Glomerular endothelial cell (primary cell): ENCODE data around the gene ARHGEF17. TPM values are rescaled to one million over a fixed set of nuclear protein-coding genes. Genes with fewer than 3 reads are reported as not detected.

Experiments
- DNase-seq: peaks from one replicate; pipeline ENCODE4 v3.0.0-alpha.2; 2011; ENCODE audit warnings: low read depth, low spot score; ENCODE audit errors: extremely low read depth
- total RNA-seq: library from RNA; depleted of rRNA; stranded (reverse); fragments of >200 nt; gene quantifications from 2 replicates; pipeline ENCODE4 v1.2.3, GENCODE V29; 2015

ARHGEF17 gene
- total RNA-seq, 1 donor from 2014 or later: 98.5 TPM

DNA sequence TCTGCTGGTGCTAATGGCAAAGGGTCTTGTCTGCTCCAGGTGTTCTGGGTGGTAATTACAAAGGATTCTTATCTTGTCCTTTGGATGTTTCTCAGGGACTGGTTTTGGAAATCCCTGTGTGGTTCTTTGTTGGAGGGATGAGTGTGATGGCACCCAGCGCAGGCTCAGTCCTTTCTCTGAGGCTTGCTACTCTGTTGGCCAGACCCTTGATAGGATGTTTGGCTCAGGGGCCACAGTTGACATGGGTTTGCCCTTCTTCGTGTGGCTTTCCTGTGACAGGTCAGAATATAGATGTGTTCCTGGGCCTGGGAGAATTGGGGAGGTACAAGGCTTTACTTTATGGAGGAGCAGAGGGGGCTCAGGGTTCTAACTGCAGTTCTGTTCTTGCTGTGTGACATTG, 4.0 kb downstream of the ARHGEF17 start:
- DNase-seq: no peak

GRCh38 chr11:73312851-73313327, 4.8 kb downstream of the ARHGEF17 start:
- DNase-seq: no peak

DNA sequence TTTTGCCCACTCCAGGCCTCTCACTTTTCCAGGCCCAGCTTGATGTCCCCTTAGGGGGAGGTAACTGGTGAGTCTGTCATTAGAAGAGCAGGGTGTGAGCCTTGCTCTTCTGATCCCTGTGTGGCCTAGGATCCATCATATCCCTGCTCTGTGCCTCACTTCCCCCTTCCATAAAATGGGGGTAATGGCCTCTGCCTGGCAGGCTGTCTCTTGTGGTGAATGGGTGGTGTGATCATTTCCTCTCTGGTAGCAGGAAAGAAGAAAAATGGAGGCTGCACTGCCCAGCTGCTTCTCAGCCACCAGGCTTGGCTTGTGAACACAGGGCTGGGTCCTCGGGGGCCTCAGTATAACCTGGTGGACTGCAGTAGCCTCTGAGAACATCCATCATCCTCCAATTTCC, 5.6 kb downstream of the ARHGEF17 start:
- no peak for DNase-seq

- DNase-seq: no peak
These were observed 6.3 kb downstream of the ARHGEF17 start for GRCh38 chr11:73314117-73314961.

- DNase-seq: no peak
These were observed 7.4 kb downstream of the ARHGEF17 start for GRCh38 chr11:73315293-73316020.

DNA sequence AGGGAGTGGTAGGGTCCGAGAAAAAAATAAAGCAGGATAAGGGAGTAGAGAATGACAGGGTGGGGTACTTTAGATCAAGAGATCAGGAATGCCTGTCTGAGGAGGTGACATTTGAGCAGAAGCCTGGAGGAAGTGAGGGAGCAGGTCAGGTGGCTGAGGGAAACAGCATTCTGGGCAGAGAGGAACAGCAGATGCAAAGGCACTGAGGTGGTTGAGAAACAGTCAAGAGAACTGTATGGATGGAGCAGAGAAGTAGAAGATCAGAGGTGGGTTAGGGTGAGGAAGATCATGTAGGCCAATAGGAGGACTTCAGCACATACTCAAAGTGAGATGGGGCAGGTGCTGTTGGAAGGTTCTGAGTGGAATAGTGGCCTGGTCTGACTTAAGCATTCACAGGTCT, 8.3 kb downstream of the ARHGEF17 start:
- no peak for DNase-seq

DNA sequence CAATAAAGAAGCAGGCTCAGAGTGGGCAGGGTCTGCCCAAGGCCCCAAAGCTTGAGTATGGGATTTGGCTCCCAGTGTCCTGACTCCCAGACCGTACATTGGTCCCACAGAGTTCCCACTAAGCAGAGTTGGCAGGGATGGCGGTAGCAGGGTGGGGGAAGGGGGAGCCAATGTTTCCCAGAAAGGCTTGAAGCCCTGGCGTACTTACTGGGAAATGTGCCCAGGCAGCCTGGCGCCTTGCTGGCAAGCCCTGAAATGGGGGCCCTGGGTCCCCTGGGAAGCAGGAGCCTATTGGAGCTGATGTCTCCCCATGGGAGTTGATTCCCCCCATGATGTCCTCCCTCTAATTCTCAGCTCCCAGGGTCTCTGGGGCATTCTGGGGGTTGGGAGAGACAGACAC, 9.3 kb downstream of the ARHGEF17 start:
- no peak for DNase-seq

GRCh38 chr11:73317803-73318202, 9.7 kb downstream of the ARHGEF17 start:
- DNase-seq: no peak

- DNase-seq: no peak
These were observed 10.5 kb downstream of the ARHGEF17 start for GRCh38 chr11:73318501-73319011.

DNA sequence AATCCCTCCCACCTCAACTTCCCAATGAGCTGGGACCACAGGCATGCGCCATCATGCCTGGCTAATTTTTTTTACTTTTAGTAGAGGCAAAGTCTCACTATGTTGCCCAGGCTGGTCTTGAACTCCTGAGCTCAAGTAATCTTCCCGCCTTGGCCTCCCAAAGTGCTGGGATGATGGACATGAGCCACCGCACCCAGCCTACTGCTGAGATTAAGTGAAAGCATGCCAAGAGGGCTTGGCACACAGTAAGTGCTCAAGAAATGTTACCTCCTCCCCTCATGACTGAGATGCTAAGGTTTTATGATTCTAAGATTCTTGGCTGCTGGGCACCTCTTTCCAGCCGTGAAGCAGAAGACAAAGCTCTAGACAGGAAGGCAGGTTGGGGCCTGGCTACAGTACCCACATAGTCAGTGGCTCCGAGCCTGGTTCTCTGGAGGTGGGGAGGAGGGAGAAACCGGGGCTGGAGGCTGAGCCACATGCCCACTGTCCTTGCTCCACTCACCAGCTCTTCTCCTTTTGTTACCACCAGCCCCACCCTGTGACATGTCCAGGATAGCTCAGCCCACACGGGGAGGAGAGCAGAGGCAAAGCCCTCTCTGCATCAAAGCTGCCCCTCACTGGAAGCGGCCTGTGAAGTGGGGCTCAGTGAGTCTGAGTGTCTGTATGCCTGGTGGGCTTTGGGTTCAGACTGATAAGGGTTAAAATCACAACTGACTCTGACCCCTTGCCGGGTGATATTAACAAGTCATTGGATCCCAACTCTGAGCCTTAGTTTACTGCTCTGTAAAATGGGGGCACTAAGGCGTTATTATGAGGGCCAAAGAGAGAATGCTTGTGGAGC, 12.9 kb downstream of the ARHGEF17 start:
- no peak for DNase-seq

DNA sequence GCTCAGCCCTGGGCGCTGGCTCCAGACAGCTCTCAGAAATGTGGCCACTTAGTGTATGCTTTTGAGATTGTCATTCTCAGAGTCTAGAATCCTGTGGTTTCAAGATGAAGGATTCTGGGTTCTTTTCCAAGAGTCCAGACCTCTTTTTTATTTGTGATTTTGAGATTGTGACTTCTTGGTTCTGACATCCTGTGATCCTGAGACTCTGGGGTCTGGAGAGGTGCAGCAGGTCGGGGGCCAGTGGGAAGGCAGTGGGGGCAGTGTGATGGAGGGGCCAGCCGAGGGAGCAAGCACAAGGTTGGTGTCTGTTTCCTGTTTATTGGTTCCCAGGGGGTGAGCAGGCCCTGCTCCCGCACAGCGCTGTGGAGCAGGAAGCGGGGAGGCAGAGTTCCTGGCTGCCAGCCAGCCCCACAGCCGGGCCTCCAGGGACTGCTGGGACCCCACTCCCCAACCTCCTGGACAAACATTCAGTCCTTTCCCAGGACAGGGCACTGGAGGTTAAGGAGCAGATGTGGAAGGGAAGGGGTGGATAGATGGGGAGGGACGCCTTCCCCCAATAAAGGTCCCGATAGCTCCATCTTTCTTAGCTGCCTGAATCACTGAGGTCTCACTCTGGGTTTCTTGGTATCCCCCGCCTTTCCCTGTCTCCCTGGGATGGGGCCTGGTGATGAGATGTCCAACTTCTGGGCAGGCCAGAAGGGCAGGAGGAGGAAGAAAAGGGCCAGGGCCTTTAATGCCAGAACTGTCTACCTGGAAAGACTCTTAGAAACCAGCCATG, 13.7 kb downstream of the ARHGEF17 start:
- no peak for DNase-seq

DNA sequence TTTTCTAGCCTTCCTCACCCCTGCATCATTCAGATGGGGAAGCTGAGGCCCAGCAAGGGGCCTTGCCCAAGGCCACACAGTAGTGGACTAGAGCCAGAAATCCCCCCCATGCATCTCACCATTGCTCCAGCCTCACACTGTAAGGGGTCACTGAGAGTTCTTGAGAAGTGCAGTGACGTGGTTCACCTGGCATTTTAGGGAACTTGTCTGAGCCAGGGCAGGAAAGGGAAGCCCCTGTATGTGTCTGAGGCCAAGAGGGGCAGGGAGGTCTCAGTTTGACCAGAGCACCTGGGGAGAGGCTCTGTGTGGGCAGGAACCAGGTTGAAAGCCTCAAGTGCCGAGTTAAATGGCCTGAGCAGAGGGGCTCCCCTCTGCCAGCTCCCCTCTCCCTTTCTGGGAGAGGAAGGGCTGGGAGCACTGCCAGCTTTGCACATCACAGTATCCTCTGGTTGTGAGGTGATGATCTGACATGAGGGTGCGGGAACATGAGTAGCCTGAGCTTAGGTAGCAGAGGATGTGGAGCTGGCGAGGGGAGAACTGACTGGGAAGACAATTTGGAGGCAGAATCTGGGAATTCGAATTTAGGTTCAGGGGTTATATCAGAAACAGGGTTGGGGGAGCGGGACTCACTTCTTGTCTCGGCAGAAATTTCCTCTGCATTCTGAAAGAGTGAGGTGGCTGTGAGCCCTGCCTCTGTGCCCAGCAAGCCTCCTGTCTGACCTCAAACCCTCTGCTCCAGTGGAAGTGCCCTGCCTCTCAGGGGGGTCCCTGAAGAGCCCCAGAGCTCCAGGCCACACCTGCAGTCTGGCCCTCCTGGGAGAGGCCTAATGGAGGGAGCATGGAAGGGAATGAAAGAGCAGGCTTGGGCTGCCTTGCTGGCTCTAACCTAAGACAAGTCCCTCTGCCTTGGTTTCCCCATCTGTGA, 14.6 kb downstream of the ARHGEF17 start:
- no peak for DNase-seq

DNA sequence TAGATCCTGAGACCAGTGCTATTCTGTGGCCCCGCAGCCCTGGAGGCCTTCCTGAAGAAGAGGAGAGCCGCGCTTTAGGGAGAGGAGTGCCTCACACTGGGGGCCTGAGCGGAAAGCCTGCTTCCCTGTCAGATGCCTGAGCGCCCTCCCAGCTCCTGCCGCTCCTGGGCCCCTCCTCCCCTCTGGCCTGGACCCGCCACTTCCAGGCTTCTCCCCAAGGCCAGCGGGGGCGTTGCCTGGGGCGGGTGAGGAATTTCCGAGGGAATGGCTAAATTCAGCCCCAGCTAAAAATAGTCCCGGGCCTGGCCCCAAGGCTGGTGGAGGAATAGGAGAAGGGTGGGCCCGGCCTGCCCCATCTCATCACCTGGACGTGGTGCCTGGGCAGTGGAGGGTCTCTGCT, 15.4 kb downstream of the ARHGEF17 start:
- DNase-seq: no peak

DNA sequence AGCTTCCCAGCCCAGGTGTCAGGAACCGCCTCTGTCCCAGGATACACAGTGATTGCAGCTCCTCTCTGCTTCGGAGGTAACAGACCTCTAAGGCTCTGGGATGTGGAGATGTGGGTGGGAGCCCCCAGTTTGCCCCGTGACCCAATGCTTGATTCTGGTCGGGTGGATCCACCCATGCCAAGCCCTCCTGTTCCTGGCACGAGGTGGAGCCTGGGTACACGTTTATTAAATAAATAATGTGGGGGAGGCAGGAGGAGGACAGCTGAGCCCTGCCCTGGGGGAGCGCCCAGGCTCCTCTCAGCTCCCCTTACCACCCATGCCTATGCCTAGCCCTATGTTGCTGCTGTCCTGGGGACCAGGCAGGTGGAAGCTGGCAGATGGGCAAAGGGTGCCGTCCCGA, 16.0 kb downstream of the ARHGEF17 start:
- DNase-seq: no peak

GRCh38 chr11:73324665-73325035, 16.6 kb downstream of the ARHGEF17 start:
- DNase-seq: no peak

DNA sequence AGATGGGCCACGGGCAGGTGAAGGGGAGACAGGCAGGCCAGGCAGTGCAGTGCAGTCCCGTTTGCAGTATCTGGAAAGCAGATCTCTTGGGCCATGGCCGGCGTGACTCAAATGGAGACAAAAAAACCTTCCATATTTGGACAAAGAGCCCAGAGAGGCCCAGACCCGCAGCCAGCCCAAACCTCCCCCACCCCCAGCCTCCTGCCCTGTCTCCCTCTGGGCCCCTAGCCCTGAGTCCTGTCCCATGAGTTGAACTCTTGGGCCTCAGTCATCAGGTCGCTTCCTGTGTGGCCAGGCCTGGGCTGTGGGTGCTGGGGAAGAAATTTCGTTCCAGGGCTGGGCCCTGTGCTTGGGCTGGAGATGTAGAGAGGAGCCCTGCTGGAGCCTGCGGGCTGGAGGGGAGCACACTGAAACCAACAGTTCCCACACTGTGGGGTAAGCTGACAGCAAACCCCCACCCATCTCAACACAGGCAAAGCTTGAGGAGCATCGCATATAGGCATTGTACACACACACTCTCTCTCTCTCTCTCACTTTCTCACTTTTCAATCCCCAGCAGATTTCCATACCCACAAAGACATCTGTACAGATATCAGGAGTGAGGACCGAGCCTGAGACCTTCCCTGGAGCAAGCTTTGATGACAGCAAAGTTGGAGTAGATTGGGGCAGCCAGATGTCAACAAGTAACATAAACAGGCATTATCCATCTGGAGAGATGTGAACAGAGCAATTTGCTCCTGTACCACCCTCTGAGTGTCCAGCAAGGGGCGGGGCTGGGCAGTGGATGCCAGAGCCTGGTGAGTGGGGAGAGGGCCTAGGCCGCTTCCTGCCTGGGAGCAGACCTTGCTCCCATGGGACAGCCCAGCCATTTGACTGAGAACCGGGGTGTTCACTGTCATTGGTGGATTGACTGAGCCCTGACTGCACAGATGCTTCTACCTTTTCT, 17.2 kb downstream of the ARHGEF17 start:
- DNase-seq: no peak

- DNase-seq: no peak
These were observed 19.1 kb downstream of the ARHGEF17 start for GRCh38 chr11:73326929-73327811.
